H9 (cell line): ENCODE results near the gene NALCN. TPM values are rescaled to one million over a fixed set of nuclear protein-coding genes. Genes with fewer than 3 reads are reported as not detected.

ENCODE experiments used
- DNase-seq: peaks from one replicate; pipeline ENCODE4 v3.0.0-alpha.2; 2017
- H2AFZ ChIP-seq: one replicate; pipeline ENCODE4 v1.6.1; 2013; ENCODE audit warnings: mild to moderate bottlenecking, low read length, control low read depth, moderate library complexity
- H2AK5ac ChIP-seq: 2 replicates; pipeline ENCODE4 v1.6.1; 2013; ENCODE audit warnings: low read length, control low read depth, mixed read lengths; ENCODE audit not compliant: insufficient read length
- H2BK120ac ChIP-seq: one replicate; pipeline ENCODE4 v1.6.1; 2013; ENCODE audit warnings: low read depth, mild to moderate bottlenecking, low read length, control low read depth, inconsistent platforms; ENCODE audit not compliant: poor library complexity, severe bottlenecking
- H2BK12ac ChIP-seq: 2 replicates; pipeline ENCODE4 v1.6.1; 2013; ENCODE audit warnings: low read length, control low read depth, mixed read lengths, low read depth; ENCODE audit not compliant: insufficient read length
- H2BK15ac ChIP-seq: 2 replicates; pipeline ENCODE4 v1.6.1; 2013; ENCODE audit warnings: low read depth, low read length, control low read depth
- H2BK20ac ChIP-seq: one replicate; pipeline ENCODE4 v1.6.1; 2013; ENCODE audit warnings: low read depth, mild to moderate bottlenecking, low read length, control low read depth, inconsistent platforms; ENCODE audit not compliant: poor library complexity, severe bottlenecking
- H2BK5ac ChIP-seq: 2 replicates; pipeline ENCODE4 v1.6.1; 2013; ENCODE audit warnings: low read length, control low read depth, mixed read lengths; ENCODE audit not compliant: insufficient read length
- H3K14ac ChIP-seq: 2 replicates; pipeline ENCODE4 v1.6.1; 2013; ENCODE audit warnings: low read length, control low read depth; ENCODE audit not compliant: insufficient read depth
- H3K18ac ChIP-seq: 2 replicates; pipeline ENCODE4 v1.6.1; 2013; ENCODE audit warnings: low read depth, mild to moderate bottlenecking, mixed read lengths, low read length, control low read depth; ENCODE audit not compliant: insufficient read length
- H3K23ac ChIP-seq: 2 replicates; pipeline ENCODE4 v1.6.1; 2013; ENCODE audit warnings: low read length, control low read depth, mixed read lengths, low read depth; ENCODE audit not compliant: insufficient read length
- H3K23me2 ChIP-seq: 2 replicates; pipeline ENCODE4 v1.6.1; 2013; ENCODE audit warnings: low read depth, mild to moderate bottlenecking, mixed read lengths, low read length, control low read depth; ENCODE audit not compliant: insufficient read length, poor library complexity, severe bottlenecking
- H3K27ac ChIP-seq: 2 replicates; pipeline ENCODE4 v1.5.1; 2013; ENCODE audit warnings: low read length, control low read depth, mixed read lengths, low read depth; ENCODE audit not compliant: insufficient read length
- H3K27me3 ChIP-seq: 2 replicates; pipeline ENCODE4 v1.6.1; 2013; ENCODE audit warnings: low read length, control low read depth, inconsistent platforms; ENCODE audit not compliant: insufficient read depth
- H3K4ac ChIP-seq: 2 replicates; pipeline ENCODE4 v1.6.1; 2013; ENCODE audit warnings: low read depth, mild to moderate bottlenecking, control low read depth, inconsistent platforms, low read length, moderate library complexity
- H3K4me1 ChIP-seq: 2 replicates; pipeline ENCODE4 v1.6.1; 2013; ENCODE audit warnings: low read length, control low read depth, inconsistent platforms; ENCODE audit not compliant: insufficient read depth
- H3K4me2 ChIP-seq: 2 replicates; pipeline ENCODE4 v1.6.1; 2013; ENCODE audit warnings: low read length, control low read depth, mixed read lengths; ENCODE audit not compliant: insufficient read length, insufficient read depth
- H3K56ac ChIP-seq: 2 replicates; pipeline ENCODE4 v1.6.1; 2013; ENCODE audit warnings: low read depth, mild to moderate bottlenecking, mixed read lengths, low read length, control low read depth; ENCODE audit not compliant: insufficient read length
- H3K79me1 ChIP-seq: 2 replicates; pipeline ENCODE4 v1.6.1; 2013; ENCODE audit warnings: low read depth, mild to moderate bottlenecking, moderate library complexity, low read length, control low read depth, inconsistent platforms; ENCODE audit not compliant: insufficient read depth, poor library complexity, severe bottlenecking
- H3K79me2 ChIP-seq: 2 replicates; pipeline ENCODE4 v1.6.1; 2013; ENCODE audit warnings: low read length, control low read depth, inconsistent platforms; ENCODE audit not compliant: insufficient read depth
- H3K9ac ChIP-seq: 2 replicates; pipeline ENCODE4 v1.6.1; 2013; ENCODE audit warnings: low read length, control low read depth, mixed read lengths; ENCODE audit not compliant: insufficient read length; ENCODE audit errors: extremely low read depth
- H3K9me3 ChIP-seq: one replicate; pipeline ENCODE4 v1.6.1; 2013; ENCODE audit warnings: low read depth, low read length, inconsistent platforms; ENCODE audit not compliant: control insufficient read depth
- H3T11ph ChIP-seq: one replicate; pipeline ENCODE4 v1.6.1; 2013; ENCODE audit warnings: mild to moderate bottlenecking, low read length, control low read depth, inconsistent platforms
- H4K20me1 ChIP-seq: one replicate; pipeline ENCODE4 v1.6.1; 2013; ENCODE audit not compliant: control insufficient read depth, insufficient read length, insufficient read depth
- H4K5ac ChIP-seq: 2 replicates; pipeline ENCODE4 v1.6.1; 2013; ENCODE audit warnings: low read depth, mild to moderate bottlenecking, mixed read lengths, low read length, control low read depth; ENCODE audit not compliant: insufficient read length
- H4K8ac ChIP-seq: replicated peaks from 2 replicates; pipeline ENCODE4 v1.6.1; 2013; ENCODE audit warnings: low read length, control low read depth, mixed read lengths, low read depth; ENCODE audit not compliant: insufficient read length
- H4K91ac ChIP-seq: 2 replicates; pipeline ENCODE4 v1.6.1; 2013; ENCODE audit warnings: low read depth, mild to moderate bottlenecking, moderate library complexity, mixed read lengths, low read length, control low read depth; ENCODE audit not compliant: insufficient read length
- H3K27ac Mint-ChIP-seq, 3 experiments: 2 replicates in 2 of 3; 3 replicates in 1 of 3; pipeline ENCODE4 v1.8.0; 2020 to 2021; ENCODE audit warnings: mixed read lengths in 3 of 3, mild to moderate bottlenecking in 1 of 3, moderate library complexity in 1 of 3
- H3K27me3 Mint-ChIP-seq: 2 replicates; pipeline ENCODE4 v1.8.0; 2021; ENCODE audit warnings: low read depth, mild to moderate bottlenecking, moderate library complexity, mixed read lengths
- H3K36me3 Mint-ChIP-seq, 3 experiments: 2 replicates in 2 of 3; 3 replicates in 1 of 3; pipeline ENCODE4 v1.8.0; 2020 to 2021; ENCODE audit warnings: low read depth in 3 of 3, mixed read lengths in 3 of 3; ENCODE audit not compliant: insufficient read depth in 1 of 3
- H3K4me1 Mint-ChIP-seq, 2 experiments: 2 replicates each; pipeline ENCODE4 v1.8.0; 2020; ENCODE audit warnings: mixed read lengths in 2 of 2
- H3K4me3 Mint-ChIP-seq, 2 experiments: 2 replicates in 1 of 2; 3 replicates in 1 of 2; pipeline ENCODE4 v1.8.0; 2020 to 2021; ENCODE audit warnings: mild to moderate bottlenecking in 2 of 2, mixed read lengths in 2 of 2, moderate library complexity in 1 of 2
- H3K9me3 Mint-ChIP-seq, 2 experiments: 2 replicates in 1 of 2; 3 replicates in 1 of 2; pipeline ENCODE4 v1.8.0; 2020; ENCODE audit warnings: mild to moderate bottlenecking in 2 of 2, mixed read lengths in 2 of 2, moderate library complexity in 1 of 2
- CTCF ChIP-seq: fragments of 200-600 bp; sonication (generic); conservative IDR thresholded peaks from 3 replicates; pipeline ENCODE4 v1.8.0; 2021; ENCODE audit warnings: antibody characterized with exemption, mild to moderate bottlenecking
- WGBS: extraction: QIAGEN DNeasy Blood & Tissue Kit; methylation state at CpG from one replicate; pipeline ENCODE4 v1.1.7; 2013; ENCODE audit warnings: missing lambda C conversion rate, low lambda C conversion rate, mixed read lengths; ENCODE audit not compliant: insufficient read length; ENCODE audit errors: extremely low coverage; 5-methylcytosine and 5-hydroxymethylcytosine counted together
- total RNA-seq: library from RNA; stranded (reverse); gene quantifications from 2 replicates; pipeline ENCODE4 v1.2.1, GENCODE V29; 2021

Gene NALCN
- total RNA-seq, 1 experiment from 2014 or later, result 0.09 TPM

- peaks cover 0 to 3% (median 0%) of the 10 kb centered on the region in 3 experiments; a peak in 1 of 7 replicates for H3K36me3 Mint-ChIP-seq
- no CpG with 5 or more reads among the region's 2 CpGs for WGBS
- Histone ChIP-seq H2BK15ac (no peak overlapping the region), H3K9ac (no peak overlapping the region), H3K4ac (no peak overlapping the region), H4K8ac (no peak overlapping the region), H4K91ac (no peak overlapping the region), H3K27ac (no peak overlapping the region), H3K79me1 (no peaks in the 10 kb centered on the region), H4K5ac (no peak overlapping the region), H3T11ph (no peak overlapping the region), H3K4me1 (no peaks in the 10 kb centered on the region), H3K4me2 (no peak overlapping the region), H3K56ac (no peak overlapping the region), H3K9me3 (no peaks in the 10 kb centered on the region), H3K23ac (no peak overlapping the region), H4K20me1 (no peaks in the 10 kb centered on the region), H2BK5ac (no peak overlapping the region), H2AK5ac (no peak overlapping the region), H3K79me2 (no peaks in the 10 kb centered on the region), H3K14ac (no peak overlapping the region), H2AFZ (no peak overlapping the region), H3K18ac (no peak overlapping the region), H2BK20ac (no peak overlapping the region), H2BK12ac (no peak overlapping the region), H3K27me3 (no peaks in the 10 kb centered on the region), H2BK120ac (no peak overlapping the region), H3K23me2 (no peaks in the 10 kb centered on the region)
- TF ChIP-seq CTCF, result no peak
- DNase-seq, result no peak
- H3K4me1 Mint-ChIP-seq, result no peaks in the 10 kb centered on the region
- no peaks in the 10 kb centered on the region for H3K27me3 Mint-ChIP-seq
- no peak overlapping the region for H3K4me3 Mint-ChIP-seq
- peaks cover 7 to 8% of the 10 kb centered on the region in 2 experiments; a peak in 4 of 5 replicates for H3K9me3 Mint-ChIP-seq
- H3K27ac Mint-ChIP-seq, result no peak overlapping the region
Measured at GRCh38 chr13:101170306-101170705, 246.0 kb downstream of the NALCN start.
